Activated CD4-positive, alpha-beta T cell treated with anti-CD3 and anti-CD28 coated beads, Interleukin-2, amount 50 U/mL, for 48 hours (primary cell): Measurements from ENCODE around the gene MRPL28.
A peak's percentile ranks its signal among the peaks of the same experiment; 100 is the strongest.
"Not testable (repeated sequence)": the region's sequence is repeated elsewhere in the genome, so short reads cannot be mapped to it uniquely, and the experiment has no call there.

Experiments used
- DNase-seq, 2 experiments: peaks; one replicate each; pipeline ENCODE4 v3.0.0-alpha.2; 2020

The MRPL28 gene

DNA sequence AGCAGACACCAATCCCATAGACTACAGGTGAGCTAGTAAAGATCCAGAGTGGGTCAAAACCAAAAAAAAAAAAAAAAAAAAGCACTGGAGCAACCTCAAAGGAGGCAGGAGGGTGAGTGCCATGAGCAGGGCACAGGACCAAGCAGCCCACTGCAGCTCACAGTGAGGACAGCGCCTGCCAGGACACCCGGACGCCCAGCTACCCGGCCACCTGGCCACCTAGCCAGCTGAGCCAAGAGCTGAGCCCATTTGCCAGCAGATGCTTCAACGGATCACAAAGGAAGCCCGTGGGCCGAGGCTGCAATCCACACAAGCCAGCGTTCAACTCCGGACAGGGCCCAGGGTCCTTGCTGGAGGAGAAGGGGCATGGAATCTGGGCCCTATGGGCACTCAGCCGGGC lies 32.9 kb downstream of the MRPL28 start:
- no peak for DNase-seq

DNA sequence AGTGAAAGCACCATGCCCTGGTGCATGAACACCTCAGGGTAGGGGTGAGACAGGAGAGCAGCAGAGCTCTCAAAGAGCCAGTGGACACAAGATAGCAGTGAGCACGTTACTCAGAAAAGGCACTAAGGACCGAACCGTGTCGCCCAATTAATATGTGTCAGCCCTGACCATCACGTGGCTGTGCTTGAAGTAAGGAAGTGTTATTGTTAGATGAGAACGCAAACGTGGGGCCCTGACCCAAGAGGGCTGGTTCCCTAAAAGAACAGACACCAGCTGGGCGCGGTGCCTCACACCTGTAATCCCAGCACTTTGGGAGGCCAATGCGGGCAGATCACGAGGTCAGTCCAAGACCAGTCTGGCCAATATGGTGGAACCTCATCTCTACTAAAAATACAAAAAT lies 34.1 kb downstream of the MRPL28 start:
- no peak for DNase-seq

DNA sequence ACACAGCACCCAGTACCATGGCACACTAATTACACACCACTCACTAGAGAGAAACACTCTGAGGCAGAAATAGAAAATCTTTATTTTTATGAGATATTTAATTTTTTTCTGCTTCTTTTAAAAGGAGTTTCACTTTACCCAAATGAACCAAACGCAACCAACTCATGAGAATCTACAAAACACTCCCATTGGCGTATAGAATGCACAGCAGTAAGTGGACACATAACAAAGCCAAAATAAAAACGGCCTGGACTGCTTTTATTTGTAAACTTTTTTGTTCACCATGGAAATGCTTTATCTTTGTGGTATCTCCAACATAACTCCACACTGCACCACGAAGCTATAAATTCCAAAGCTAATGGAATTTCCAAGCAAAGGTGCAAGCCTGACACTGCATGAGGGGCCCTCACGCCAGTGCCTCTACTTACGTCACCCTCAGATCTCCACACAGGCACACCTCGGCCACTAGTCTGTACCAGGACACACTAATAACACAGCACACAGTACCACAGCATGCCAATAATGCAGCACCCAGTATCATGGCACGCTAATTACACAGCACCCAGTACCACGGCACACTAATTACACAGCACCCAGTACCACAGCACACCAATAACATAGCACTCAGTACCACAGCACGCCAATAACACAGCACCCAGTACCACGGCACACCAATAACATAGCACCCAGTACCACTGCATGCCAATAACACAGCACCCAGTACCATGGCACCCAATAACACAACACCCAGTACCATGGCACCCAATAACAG lies 35.3 kb downstream of the MRPL28 start:
- DNase-seq, result not testable (repeated sequence)

DNA sequence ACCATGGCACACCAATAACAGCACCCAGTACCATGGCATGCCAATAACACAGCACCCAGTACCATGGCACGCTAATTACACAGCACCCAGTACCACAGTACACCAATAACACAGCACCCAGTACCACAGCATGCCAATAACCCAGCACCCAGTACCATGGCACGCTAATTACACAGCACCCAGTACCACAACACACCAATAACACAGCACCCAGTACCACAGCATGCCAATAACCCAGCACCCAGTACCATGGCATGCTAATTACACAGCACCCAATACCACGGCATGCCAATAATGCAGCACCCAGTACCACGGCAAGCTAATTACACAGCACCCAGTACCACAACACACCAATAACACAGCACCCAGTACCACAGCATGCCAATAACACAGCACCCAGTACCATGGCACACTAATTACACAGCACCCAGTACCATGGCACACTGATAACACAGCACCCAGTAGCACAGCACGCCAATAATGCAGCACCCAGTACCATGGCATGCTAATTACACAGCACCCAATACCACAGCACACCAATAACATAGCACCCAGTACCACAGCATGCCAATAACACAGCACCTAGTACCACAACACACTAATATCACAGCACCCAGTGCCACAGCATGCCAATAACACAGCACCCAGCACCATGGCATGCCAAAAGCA lies 36.0 kb downstream of the MRPL28 start:
- DNase-seq, result not testable (repeated sequence)

GRCh38 chr16:333406-334094 lies 36.8 kb downstream of the MRPL28 start:
- DNase-seq, result no peak

GRCh38 chr16:331181-331814 lies 39.0 kb downstream of the MRPL28 start:
- not testable (repeated sequence) for DNase-seq

- no peak for DNase-seq
These were observed 39.6 kb downstream of the MRPL28 start for GRCh38 chr16:330741-331140.

GRCh38 chr16:325375-326145 lies 44.8 kb downstream of the MRPL28 start:
- DNase-seq, result no peak

- DNase-seq, result peak; percentile 51 to 53
These were observed 45.6 kb downstream of the MRPL28 start for GRCh38 chr16:324451-325334.

GRCh38 chr16:324201-324450 lies 46.2 kb downstream of the MRPL28 start:
- DNase-seq, result no peak

DNA sequence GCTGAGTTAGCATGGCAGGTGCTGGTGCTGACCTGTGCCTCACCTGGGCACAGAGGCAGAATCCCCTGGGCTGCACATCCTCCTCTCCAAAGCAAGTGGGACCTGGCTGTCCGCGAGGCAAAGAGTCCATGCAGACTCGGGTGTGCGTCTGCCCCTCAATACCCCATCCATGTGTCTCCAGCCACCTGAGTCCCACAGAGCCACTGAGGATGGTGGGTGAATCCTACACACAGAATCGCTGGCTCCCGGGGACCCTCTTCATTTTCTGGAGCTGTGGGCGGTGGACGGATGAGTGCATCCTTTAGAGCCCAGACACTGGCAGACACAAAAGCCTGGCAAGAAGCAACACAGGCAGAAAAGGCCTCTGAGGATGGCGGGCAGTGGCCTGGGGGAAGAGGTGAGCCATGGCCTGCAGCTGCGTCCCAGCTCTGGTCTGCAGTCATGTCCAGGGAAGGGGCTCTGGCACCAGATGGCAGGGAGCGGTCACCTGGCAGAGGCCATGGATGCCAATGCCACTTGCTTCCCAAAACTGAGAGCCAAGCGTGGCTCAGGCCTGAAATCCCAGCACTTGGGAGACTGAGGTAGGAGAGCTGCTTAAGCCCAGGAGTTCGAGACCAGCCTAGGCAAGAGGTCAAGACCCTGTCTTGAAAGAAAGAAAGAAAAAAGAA lies 47.7 kb downstream of the MRPL28 start:
- DNase-seq, result no peak

DNA sequence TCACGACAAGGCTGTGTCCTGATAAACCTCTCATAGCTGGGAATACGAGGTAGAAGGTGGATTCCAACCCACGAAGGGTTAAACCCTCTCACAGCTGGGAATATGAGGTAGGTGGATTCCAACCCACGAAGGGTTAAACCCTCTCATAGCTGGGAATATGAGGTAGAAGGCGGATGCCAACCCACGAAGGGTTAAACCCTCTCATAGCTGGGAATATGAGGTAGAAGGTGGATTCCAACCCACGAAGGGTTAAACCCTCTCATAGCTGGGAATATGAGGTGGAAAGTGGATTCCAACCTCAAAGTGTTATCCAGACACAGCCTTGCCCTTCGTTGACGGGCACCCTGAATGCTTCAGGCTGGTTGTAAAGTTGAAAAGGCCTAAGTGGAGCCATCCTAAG lies 48.8 kb downstream of the MRPL28 start:
- no peak for DNase-seq

DNA sequence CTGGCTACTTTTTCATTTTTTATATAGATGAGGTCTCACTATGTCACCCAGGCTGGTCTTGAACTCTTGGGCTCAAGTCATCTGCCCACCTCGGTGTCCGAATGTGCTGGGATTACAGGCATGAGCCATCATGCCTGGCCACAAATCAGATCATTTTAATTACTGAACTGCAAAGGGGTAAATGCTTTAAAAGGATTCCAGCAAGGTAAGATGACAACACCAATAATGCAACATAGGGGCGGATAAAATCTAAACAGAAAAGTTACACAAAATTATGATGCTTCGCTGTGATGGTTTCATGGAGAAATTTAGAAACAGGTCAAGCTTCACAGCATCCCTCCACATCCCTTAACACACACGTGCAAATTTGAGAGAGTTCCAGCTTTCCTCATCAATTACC lies 50.1 kb downstream of the MRPL28 start:
- no peak for DNase-seq

DNA sequence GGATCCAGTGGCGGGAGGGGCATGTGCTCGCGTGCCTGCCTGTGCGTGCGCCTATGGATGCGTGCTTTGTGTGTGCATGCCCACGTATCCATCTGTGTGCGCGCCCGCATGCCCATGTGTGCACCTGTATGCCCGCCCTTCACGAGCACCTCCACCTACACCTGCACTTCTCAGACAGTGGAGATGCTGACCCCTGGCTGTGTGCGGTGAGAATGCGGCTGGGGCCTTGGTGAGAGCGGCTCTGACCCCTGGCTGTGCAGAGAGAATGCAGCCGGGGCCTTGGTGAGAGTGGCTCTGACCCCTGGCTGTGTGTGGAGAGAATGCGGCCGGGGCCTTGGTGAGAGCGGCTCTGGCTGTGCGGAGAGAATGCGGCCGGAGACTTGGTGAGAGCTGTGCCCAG lies 51.7 kb downstream of the MRPL28 start:
- DNase-seq, result no peak

- no peak for DNase-seq
These were observed 52.8 kb downstream of the MRPL28 start for GRCh38 chr16:317583-317982.
